Aorta (tissue), 5 donors: ENCODE measurements around the gene TPP1. TPM values are rescaled to one million over a fixed set of nuclear protein-coding genes. Genes with fewer than 3 reads are reported as not detected.

Source experiments
- ATAC-seq: fragments of 200-7000 bp; cut with Tn5 transposase; one replicate; pipeline ENCODE4 v1.9.1; 2022; ENCODE audit warnings: moderate library complexity; ENCODE audit not compliant: low FRiP score
- DNase-seq, 2 donors: peaks; one replicate each; pipeline ENCODE4 v3.0.0-alpha.2; 2020
- H3K27ac ChIP-seq, 2 donors: one replicate each; pipeline ENCODE4 v1.5.1; 2013; ENCODE audit warnings: low read length in 2 of 2, mild to moderate bottlenecking in 2 of 2, moderate library complexity in 2 of 2, control low read depth in 1 of 2, inconsistent platforms in 1 of 2, low read depth in 1 of 2
- H3K27me3 ChIP-seq, 2 donors: one replicate each; pipeline ENCODE4 v1.6.1; 2013; ENCODE audit warnings: control low read depth in 1 of 2, low read length in 1 of 2, mild to moderate bottlenecking in 1 of 2, moderate library complexity in 1 of 2; ENCODE audit not compliant: insufficient read depth in 2 of 2, control insufficient read depth in 1 of 2
- H3K36me3 ChIP-seq, 2 donors: one replicate each; pipeline ENCODE4 v1.6.1; 2013; ENCODE audit warnings: control low read depth in 1 of 2, low read length in 1 of 2, mild to moderate bottlenecking in 1 of 2; ENCODE audit not compliant: insufficient read depth in 2 of 2, control insufficient read depth in 1 of 2
- H3K4me1 ChIP-seq, 2 donors: one replicate each; pipeline ENCODE4 v1.6.1; 2013; ENCODE audit warnings: low read length in 2 of 2, control low read depth in 1 of 2, mild to moderate bottlenecking in 1 of 2, moderate library complexity in 1 of 2; ENCODE audit not compliant: insufficient read depth in 2 of 2, control insufficient read depth in 1 of 2
- H3K4me3 ChIP-seq, 2 donors: one replicate each; pipeline ENCODE4 v1.5.1; 2013; ENCODE audit warnings: low read length in 2 of 2, control low read depth in 1 of 2, mild to moderate bottlenecking in 1 of 2
- H3K9me3 ChIP-seq: one replicate; pipeline ENCODE4 v1.6.1; 2013; ENCODE audit warnings: mild to moderate bottlenecking, low read length; ENCODE audit not compliant: control insufficient read depth
- WGBS, 2 donors: extraction: QIAGEN DNeasy Blood & Tissue Kit; methylation state at CpG; one replicate each; pipeline ENCODE4 v1.1.7; 2013; 5-methylcytosine and 5-hydroxymethylcytosine counted together
- intact Hi-C, 2 donors: fragments of 100-400 bp; cut with DNase I; formaldehyde crosslinking; loops; one replicate each; pipeline versions ENCODE4 v1.14.2 to v1.15.0; 2022
- polyA plus RNA-seq, 2 donors: library from polyadenylated mRNA; stranded (reverse); fragments of 200-250 nt; gene quantifications; one replicate each; pipeline ENCODE4 v1.2.3, GENCODE V29; 2013
- total RNA-seq, 2 donors: library from RNA; stranded (reverse); fragmentation: NEBNext Ultra II Directional; extraction: Animal tissue kit (Norgen Biotek cat#: 25700); gene quantifications; one replicate each; pipeline ENCODE4 v1.2.1, GENCODE V29; 2021
- donor health status: healthy with polysubstance abuse.
- donor health status: Bipolar disorder and iron deficiency.
- donor health status: DM: no; HTN: no; CAD: no.
- donor health status: DM: no; HTN: no; CAD: no.
- donor health status: DM: yes; HTN: yes; CAD: no.

Gene TPP1
- total and polyA plus RNA-seq, 4 donors, result 26.8 to 125 (median 58.8) TPM

DNA sequence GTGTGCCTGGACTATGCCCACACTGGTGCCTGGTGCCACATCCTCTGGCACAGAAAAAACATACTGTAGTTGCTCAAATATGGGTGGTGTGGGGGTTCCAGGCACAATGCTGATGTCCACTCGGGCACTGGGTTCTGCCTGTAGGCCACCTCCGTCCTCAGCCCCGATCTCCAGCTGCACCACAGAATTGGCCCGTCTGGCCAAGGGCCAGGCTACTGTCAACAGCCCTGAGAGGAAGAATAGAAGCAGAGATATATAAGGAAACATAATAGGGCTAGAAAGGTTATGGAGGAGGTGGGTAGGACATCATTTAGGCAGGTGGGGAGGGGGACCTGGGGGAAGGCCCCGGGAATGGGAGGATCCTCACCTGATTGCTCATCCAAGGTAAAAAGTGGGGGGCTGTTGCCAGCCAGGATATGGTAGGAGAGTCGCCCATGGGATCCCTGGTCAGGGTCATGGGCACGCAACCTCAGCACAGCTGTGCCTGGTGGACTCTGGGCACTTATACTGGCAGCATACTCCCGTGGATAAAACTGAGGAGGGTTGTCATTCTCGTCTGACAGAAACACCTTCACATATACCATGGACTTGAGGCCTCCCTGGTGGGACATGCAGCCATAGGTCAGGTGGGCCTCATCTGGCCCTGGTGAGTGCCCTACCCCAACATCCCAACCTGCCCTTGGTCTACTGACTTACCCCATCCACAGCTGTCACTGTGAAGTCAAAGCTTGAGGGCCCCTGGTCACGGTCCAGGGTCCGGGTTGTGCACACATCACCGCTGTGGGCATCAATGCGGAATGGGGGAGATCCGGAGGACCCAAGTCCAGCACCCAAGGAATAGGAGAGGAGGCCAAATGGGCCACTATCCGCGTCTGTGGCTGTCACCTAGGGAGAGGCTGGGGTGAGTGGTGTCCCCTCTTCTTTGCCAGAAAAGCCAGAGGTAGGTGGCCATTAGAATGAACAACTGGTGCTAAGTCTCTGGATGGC, 14.5 kb upstream of the TPP1 start:
- Histone ChIP-seq H3K4me1 (no peaks in the 10 kb centered on the region), H3K9me3 (no peaks in the 10 kb centered on the region), H3K27me3 (no peaks in the 10 kb centered on the region), H3K36me3 (peaks cover 0 to 10% of the 10 kb centered on the region in 2 donors), H3K4me3 (no peak overlapping the region), H3K27ac (no peak overlapping the region)
- ATAC-seq (no peak), DNase-seq (no peak)
- intact Hi-C loops, result no loop called here
- 83 to 87% methylated on average over 16 of the region's 16 CpGs for WGBS, 2 donors

DNA sequence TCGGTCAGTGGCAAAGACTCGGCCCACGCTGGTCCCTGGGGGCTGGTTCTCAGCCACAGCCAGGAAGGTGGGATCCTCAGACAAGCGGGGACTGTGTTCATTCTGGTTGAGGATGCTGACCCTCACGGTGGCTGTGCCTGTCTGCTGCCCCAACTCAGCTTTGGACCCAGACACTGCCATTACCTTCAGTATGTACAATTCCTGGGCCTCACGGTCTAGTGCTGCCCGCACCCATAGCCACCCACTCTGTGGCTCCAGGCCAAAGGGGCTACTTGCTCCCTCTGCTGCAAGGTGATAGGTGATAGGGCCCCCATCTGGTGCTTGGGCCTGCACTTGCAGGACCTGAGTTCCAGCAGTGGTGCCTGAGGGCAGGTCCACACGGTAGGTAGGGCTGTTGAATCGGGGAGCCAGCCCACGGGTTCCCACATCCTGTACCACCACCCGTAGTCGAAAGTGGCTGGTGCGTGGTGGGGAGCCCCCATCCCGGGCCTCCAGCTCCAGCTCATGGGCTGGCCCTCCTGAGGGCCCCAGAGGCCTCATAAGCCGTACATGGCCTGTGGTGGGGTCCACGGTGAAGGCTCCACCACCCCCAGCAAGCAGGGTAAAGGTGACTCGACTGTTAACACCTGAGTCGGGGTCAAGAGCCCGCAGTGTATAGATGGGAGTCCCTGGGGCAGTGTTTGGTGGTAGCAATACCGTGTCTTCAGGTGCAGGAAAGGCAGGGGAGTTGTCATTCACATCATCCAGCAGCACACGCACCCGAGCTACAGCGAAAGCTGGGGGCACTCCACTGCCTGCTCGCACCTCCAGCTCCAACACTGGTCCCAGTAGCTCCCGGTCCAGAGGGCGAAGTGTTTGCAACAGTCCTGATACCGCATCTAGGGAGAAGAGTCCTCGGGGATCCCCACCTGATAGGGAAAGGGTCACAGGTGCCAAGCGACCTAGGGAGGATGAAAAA, 13.2 kb upstream of the TPP1 start:
- Histone ChIP-seq H3K4me3 (no peak overlapping the region), H3K36me3 (peaks cover 0 to 11% of the 10 kb centered on the region in 2 donors), H3K9me3 (no peaks in the 10 kb centered on the region), H3K4me1 (no peaks in the 10 kb centered on the region), H3K27me3 (no peaks in the 10 kb centered on the region), H3K27ac (no peak overlapping the region)
- intact Hi-C loops, result no loop called here
- DNase-seq, result no peak
- no peak for ATAC-seq
- WGBS, 2 donors, result 88 to 90% methylated on average over 29 of the region's 29 CpGs

DNA sequence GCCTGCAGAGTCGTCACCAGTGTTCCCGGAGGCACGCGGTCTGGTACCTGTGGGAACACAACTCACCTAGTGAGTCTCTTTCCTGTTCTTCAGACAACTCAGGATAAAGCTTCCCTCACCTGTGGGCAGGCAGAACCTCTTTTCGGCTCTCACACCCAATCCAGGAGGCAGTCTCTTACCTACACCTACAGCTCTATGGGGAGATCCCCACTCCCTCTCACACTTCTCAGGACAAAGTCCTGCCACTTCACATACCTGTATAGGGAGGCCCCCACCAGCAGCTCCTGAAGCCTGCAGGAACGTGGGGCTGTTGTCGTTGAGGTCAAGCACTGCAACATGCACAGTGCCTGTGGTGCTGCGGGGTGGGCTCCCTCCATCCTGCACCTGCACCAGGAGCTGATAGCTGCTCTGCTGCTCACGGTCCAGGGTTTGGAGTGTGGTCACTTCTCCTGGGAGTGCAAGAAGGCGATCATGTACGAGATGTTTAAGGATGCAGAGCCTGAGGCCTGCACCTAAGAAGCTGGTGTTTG, 12.2 kb upstream of the TPP1 start:
- DNase-seq, result no peak
- Histone ChIP-seq H3K4me3 (no peak overlapping the region), H3K27me3 (no peaks in the 10 kb centered on the region), H3K27ac (no peak overlapping the region), H3K36me3 (peaks cover 0 to 11% of the 10 kb centered on the region in 2 donors), H3K9me3 (no peaks in the 10 kb centered on the region), H3K4me1 (no peaks in the 10 kb centered on the region)
- WGBS, 2 donors, result 88 to 93% methylated on average over 11 of the region's 11 CpGs
- intact Hi-C loops, result no loop called here
- ATAC-seq, result no peak

DNA sequence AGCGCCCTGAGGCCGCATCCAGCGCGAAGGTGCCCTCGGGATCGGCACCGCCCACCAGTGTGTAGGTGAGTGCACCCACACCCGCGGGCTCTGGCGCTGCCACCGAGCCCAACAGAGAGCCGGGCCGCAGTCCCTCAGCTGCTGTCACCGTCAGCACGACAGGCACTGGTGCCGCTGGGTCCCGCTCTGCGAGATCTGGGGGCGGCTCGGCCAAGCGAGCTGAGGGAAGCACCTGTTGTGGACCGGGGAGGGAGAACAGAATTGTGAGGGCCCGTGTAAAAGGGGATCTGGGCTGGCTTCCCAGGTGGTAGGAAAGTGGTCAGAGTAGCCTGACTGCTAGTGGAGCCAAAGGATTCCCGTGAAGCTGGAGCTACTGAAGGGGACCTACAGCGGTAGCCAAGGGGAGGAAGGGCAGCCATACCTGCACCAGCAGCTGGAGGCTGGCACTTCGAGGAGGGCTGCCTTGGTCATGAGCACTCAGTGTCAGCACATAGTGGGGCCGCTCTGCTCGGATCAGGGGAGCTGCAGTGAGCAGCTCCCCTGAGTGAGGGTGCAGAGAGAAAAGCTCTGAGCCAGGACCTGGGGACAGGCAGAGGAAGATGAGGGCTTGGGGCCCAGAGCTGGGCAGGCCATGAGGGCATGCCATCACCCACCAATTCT, 11.5 kb upstream of the TPP1 start:
- Histone ChIP-seq H3K27me3 (no peaks in the 10 kb centered on the region), H3K4me1 (no peaks in the 10 kb centered on the region), H3K27ac (no peak overlapping the region), H3K9me3 (no peaks in the 10 kb centered on the region), H3K36me3 (peaks cover 0 to 11% of the 10 kb centered on the region in 2 donors), H3K4me3 (no peak overlapping the region)
- DNase-seq (no peak), ATAC-seq (no peak)
- intact Hi-C loops, result no loop called here
- WGBS, 2 donors, result 86 to 87% methylated on average over 27 to 28 of the region's 28 CpGs

DNA sequence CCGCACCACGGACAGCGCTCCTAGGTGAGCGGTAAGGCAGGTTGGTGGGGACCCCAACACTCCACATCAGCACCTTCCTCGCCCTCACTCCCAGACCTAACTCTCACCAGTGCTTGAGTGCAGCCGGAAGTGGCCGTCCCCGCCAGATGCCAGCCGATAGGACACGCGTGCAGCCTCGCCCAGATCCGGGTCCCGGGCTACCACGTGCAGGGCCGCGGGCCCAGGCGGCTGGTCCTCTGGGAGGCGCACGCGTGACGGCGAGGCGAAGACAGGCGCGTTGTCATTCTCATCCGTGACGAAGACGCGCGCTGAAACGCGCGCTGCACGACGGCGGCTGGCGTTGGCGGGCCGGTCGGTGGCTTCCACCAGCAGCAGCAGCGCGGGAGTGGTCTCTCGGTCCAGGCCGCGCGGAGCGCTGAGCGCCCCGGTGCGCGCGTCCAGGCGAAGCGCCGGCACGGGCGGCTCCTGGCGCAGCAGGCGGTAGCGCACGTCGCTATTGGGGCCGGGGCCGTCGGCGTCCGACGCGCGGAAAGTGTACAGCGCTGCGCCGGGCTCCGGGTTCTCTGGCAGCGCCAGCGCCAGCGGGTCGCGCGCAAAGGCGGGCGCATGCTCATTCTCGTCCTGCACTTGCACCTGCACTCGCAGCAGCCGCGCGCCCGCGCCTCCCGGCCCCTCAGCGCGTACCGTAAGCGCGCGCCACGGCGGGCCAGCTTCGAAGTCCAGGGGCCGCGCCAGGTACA, 10.8 kb upstream of the TPP1 start:
- WGBS, 2 donors, result 76 to 77% methylated on average over 99 to 102 of the region's 102 CpGs
- DNase-seq, result no peak
- Histone ChIP-seq H3K9me3 (no peaks in the 10 kb centered on the region), H3K4me1 (no peaks in the 10 kb centered on the region), H3K27me3 (no peaks in the 10 kb centered on the region), H3K36me3 (peaks cover 0 to 14% of the 10 kb centered on the region in 2 donors), H3K27ac (no peak overlapping the region), H3K4me3 (no peak overlapping the region)
- intact Hi-C loops, result no loop called here
- ATAC-seq, result no peak

DNA sequence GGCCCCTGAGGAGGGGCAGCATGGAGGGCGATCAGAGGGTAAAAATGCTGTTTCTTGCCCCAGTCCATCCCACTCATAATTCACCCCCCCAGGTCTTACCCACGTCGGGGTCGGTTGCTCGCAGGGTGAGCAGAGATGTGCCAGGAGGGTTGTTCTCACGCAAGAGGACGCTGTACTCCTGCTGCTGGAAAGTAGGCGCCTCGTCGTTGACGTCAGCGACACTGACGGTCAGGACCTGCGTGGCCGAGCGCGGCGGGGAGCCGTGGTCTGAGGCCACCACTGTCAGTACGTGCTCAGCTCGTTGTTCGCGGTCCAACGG, 10.3 kb upstream of the TPP1 start:
- no peak overlapping the region for H3K4me3 ChIP-seq
- DNase-seq, result no peak
- no peaks in the 10 kb centered on the region for H3K27me3 ChIP-seq
- H3K27ac ChIP-seq, result no peak overlapping the region
- intact Hi-C loops, result no loop called here
- WGBS, 2 donors, result 89 to 91% methylated on average over 24 of the region's 24 CpGs
- peaks cover 0 to 14% of the 10 kb centered on the region in 2 donors for H3K36me3 ChIP-seq
- no peaks in the 10 kb centered on the region for H3K9me3 ChIP-seq
- no peak for ATAC-seq
- no peaks in the 10 kb centered on the region for H3K4me1 ChIP-seq

DNA sequence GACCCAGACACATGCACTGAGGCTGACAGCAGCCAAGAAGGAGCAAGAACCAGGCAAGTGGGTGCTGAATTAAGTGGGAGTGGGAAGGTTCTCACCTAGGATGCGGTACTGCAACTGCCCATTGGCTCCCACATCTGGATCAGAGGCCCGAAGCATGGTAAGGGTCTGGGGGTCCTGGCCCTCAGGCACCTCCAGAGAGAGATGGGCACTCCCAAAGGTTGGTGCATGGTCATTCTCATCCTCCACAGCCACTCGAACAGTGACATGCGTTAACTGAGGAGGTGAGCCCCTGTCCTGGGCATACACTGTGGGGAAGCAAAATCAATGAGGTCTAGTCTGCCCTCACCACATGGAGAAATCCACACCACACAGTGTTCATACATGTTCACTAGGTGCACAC, 9.3 kb upstream of the TPP1 start:
- peaks cover 0 to 14% of the 10 kb centered on the region in 2 donors for H3K36me3 ChIP-seq
- intact Hi-C loops, result no loop called here
- H3K9me3 ChIP-seq, result no peaks in the 10 kb centered on the region
- H3K27ac ChIP-seq, result no peak overlapping the region
- DNase-seq, result no peak
- ATAC-seq, result no peak
- WGBS, 2 donors, result 95 to 96% methylated on average over 4 of the region's 4 CpGs
- H3K27me3 ChIP-seq, result no peaks in the 10 kb centered on the region
- no peaks in the 10 kb centered on the region for H3K4me1 ChIP-seq
- H3K4me3 ChIP-seq, result no peak overlapping the region
